COLO668 (cell line): ENCODE measurements around the gene HS3ST3B1.

Experiments
- DNase-seq: peaks from one replicate; lab custom pipeline; 2025; ENCODE audit not compliant: unreplicated experiment; lab: John Stamatoyannopoulos, UW

HS3ST3B1 gene

DNA sequence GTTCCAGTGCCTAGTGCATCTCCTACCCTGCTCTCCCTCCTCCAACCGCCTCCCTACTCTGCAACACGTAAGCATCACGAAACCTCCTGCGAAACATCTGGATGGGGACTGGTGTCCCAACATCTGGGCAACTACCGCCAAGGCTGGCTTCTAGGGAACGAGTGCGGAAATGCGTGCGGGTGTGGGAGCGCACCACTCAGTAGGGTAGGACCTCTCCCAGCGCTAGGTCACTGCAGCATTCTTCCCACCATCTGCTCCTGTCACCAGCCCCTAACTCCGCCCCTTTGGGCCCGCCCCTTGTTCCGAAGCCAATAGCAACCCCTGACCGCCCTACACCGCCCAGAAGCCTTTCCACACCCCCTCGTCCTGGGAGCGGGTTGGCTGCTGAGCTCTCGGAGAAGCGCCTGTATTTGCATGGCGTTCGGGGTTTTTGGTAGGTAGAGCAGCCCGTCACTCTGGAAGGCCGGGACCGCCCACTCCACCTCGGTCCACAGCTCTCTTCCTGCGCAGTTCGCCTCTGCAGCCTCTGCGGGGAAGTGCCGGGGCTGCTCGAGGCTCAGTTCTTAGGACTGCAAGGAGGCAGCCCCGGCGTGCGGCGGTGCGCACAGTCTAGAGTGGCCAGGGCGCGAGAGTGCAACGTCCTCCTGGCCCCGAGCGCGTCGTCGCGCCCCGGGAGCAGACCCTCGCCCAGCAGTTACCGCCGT is at the start of gene HS3ST3B1:
TSS of gene HS3ST3B1 (plus strand) at position 507 of the 704 bp plus-strand sequence. CDS start 438 bp downstream, outside the sequence.
- DNase-seq = peak; percentile 75

DNA sequence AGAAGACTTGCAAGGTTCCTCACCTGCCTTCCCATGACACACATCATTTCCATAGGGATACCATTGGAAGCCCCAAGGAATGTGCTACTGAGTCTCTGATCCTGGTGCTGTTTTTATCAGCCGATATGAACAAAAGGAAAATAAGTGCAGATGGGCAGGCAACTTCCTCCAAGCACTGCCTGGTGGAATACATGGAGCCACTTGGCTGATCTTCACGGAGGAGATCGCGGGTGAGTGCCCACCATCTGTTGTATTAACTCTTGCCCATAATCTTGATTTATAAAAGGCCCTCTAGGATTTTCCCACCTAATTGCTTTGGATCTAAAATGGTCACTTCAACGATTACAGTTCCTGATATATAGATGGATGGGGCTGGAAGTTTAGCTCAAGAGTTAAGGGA is 39.5 kb upstream of the HS3ST3B1 start:
- no peak for DNase-seq

DNA sequence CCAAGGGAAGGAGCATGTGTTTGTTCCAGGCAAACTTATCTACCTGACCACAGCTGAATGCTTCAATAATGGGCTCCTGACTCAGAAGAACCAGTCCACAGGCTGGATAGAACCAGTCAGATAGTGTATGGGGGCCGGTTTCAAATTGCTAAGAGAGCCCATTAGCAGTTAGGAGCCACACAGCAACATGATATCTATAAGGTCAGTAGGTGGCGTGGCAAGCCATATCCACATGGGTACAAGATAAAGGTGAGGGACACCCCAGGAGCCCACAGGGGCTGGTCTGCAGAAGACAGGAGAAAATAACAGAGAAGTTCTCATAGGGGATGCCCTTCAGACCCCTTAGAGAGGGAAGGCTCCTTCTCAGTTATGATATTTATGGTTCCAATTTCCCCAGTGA is 32.6 kb upstream of the HS3ST3B1 start:
- DNase-seq = no peak

DNA sequence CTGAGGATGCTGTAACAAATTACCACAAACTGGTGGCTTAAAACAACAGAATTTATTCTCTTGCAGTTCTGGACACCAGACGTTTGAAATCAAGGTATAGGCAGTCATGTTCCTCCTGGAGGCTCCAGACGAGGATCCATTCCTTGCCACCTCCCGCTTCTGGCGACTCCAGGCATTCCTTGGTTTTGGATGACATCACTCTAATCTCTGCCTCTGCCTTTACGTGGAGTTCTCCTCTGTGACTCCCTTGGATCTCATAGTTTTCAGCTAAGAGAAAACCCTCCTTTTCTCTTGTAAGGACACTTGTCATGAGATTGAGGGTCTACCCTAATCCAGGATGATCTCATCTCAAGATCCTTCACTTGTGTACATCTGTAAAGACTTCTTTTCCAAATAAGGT is 31.4 kb upstream of the HS3ST3B1 start:
- no peak for DNase-seq

DNA sequence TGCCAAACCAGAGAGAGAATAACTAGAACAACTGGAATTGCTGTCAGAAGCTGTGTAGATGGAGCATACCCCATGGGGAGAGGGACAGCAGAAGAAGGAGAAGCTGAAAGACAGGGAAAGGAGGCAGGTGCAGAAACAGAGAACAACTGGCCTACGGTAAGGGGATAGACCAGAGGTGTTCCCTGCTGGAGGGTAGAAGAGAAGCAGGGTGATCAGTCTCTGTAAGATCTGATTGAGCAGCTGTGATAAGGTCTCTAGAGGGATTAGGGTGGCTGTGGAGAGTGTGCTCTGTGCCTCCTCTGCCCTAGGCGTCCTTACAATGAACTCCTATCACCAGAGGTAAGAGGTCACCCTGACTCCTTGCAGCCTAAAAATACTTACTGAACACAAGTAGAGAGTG is 30.4 kb upstream of the HS3ST3B1 start:
- DNase-seq = no peak

DNA sequence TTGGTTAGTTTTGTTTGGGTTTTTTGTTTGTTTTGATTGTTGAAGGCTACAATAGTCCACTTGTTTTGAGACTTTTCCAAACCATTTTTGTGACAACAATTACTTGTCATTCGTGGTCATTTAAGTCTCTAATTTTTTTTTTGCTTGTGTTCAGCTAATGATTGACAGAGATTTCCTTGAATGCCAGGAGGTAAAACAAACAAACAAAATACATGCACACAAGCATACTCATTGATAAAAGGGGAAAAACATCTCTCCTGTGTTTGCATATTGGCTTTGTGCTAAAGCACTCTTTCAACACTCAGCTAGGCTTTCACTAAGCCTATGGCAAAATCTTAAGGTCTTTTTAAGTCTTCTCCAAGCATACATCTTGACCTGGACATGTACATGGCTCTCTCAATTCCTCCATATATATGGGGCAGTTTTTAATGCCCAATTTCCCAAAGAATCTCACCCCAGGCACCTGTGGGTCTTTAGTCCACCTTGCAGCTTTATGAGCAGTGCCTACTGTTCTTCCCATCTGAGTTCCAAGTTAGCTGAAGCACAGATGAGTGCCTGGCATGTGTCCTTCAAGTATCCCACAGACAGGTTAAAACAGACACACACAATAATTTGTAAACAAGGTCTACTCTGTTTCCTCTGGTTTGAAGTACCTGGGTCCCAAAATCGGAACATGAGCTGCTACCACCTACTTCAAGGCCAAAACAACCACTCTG is 24.2 kb upstream of the HS3ST3B1 start:
- no peak for DNase-seq

DNA sequence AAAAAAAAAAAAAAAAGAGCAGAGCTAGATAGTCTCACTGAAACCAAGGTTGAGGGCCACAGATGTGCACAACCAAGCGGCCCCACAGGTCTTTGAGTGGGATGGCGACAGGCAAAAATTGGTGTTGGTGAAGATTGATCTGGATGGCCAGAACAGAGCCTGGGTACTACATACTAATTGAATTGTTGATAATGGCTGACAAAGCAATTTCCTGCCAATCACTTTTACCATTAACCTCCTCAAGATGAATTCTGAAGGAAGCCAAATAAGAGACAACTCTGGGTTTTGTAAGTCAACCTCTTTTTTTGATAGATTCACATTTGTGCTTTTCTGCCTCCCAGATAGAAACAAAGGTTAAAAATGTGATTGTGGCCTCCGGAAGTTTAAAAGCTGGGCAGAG is 19.4 kb upstream of the HS3ST3B1 start:
- no peak for DNase-seq

DNA sequence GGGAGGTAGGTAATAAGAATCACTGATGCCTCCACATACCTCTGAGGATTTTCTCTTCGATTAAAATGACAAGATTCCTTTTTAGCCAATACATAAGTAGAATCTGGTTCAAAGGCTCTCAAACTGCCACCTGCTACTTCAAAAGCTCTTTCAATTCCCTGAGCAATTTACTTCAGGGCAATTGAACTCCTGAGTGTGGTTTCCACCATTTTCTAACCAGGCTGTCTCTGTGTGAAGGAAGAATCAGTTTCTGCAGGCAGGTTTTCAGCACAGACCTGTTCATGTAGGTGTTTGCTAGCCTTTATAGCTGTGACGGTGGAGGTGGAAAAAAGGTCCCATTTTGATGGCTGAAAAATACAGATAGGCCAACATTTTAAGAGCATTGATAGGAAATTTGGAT is 18.2 kb upstream of the HS3ST3B1 start:
- DNase-seq = no peak

DNA sequence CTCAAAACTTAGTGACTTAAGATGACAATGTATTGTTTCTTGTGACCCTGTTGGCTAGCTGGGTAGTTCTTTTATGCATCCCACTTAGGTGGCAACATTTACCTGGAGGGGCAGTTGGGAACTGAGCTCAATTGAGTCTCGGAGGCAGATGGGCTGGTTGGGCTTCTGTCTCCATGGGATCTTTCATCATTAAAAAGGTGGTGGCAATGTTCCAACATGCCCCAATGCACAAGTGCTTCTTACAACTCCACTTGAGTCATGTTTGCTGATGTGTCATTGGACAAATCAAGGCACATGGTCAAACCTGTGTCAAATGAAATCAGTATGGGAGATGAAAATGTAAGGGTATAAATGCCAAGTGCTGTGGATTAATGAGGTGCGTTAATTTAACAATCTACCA is 11.7 kb upstream of the HS3ST3B1 start:
- no peak for DNase-seq

DNA sequence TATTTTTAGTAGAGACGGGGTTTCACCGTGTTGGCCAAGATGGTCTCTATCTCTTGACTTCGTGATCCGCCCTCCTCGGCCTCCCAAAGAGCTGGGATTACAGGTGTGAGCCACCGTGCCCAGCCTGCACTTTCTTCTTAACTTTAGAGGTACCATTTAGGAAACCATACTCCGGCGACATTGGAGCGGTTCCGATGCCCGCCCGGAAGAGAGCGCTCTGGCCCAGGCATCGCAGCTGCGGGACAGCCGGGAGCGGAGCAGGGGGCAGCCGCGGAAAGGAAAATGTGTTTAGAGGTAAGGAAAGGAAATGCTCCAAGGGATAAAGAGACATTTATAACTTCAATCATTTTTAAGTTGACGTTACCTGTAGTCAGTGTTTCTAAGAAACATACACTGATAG is 6.0 kb upstream of the HS3ST3B1 start:
- DNase-seq = no peak

DNA sequence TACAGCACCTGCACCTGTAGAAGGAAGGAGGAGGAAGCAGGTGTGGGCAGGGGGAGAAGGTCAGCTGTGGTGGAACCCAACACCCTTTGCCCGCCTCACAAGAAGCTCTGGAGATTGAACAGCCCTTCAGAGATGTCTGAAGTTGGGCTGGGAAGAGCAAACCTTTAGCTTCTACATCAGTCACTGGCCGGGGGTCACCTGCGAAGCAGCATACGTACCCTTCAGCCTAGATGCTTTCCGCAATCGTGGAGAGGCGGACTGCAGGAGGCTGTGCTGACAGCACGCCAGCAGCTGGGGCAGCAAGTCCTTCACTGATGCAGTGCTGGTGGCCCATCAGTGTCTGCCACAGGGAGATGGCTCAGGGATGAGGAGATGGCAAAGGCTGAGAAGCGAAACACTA is 5.2 kb upstream of the HS3ST3B1 start:
- no peak for DNase-seq

DNA sequence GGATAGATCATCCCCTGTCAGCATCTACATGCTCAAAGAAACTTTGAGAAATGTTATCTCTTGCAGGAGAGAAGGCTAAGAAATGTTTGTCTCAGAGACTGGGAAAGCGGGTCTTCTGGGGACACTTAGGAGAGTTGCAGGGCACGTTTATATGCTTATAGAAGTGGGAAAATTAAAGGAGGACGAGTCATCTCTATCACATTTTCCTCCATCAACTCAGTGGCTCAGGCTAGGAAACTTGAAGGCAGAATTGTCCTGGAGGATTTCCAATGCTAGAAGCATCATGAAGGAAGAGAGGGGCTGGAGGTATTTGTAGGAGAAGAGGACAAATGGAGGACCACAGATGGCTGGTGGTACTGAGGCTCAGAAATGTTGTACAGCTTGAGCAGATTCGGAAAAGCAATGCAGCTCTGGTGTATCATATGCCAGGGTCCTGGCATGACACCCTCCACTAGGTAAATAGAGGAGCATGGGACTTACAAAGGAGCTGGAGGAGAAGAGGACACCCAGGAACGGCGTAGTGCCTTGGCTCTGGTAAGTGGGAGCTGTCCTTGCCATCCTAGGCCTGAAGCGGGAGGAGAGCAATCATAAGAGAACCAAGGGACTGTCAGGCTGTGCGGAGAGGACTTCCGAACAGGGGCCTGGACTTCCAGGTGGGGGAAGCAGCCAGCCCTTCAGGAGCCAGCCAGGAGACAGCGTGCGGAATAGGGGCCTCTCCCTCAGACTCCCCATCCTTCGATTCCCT is 4.5 kb upstream of the HS3ST3B1 start:
- no peak for DNase-seq

DNA sequence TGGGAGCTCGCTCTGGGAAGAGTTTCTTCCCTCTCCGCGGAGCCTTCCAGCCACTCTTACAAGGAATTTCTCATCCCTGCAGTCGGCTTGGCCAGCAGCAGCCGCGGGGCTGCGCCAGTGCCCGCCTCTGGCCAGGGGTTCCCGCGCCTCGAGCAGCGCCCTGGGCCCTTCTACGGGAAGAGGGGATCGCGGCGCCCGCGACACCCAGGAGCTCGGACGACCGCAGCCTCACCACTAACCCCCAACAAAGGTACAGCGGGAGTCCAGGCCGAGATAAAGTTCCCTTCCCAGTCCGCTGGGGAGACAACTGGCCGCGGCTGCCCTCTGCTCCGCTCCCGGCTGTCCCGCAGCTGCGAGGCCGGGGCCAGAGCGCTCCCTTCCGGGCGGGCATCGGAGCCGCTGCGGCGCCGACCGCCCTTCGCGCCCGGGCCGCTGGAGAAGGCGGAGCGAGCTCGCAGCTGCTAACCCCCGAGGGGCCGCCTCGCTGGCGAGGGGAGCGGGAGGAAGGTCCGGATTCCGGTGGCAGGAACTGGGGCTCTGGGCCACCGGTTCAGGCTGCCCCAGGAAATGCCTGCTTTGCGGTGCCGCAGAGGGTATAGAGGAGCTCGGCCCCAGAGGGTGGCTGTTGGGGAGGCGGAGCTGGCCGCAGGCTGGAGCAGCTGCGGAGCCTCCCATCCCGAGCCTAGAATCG is 3.6 kb upstream of the HS3ST3B1 start:
- peak; percentile 24 for DNase-seq

DNA sequence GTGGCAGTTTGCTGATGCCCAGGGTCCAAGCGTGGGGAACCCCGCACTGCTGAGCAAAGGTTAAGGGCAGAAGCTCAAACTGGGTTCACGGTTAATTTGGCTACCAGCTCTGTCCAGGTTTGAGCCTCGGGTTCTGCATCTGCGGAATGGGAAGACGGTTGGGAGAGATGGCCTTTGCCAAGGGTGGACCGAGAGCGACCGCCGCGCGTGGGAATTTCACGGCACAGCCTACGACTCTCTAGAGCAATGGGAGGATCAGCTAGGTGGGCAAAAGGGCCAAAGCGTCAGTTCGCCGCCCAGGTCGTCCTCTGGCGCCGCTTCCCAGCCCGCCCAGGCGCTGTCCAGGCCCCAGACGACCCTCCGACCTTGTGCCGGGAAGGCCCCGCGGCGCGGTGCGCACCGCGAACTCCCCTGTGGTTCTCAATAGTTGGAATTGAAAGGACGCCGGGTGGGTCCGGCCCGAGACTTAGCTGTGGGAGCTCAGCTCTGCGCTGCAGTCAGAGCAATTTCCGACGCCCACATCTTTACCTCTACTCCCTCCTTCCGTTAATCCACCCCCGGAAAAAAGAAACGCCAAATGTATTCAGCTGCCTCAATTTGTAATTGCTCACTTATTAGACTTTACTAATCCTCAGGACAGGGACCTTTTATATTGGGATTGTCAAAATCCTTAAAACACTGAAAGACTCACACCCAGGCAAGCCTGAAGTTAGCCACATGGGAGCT is 2.5 kb upstream of the HS3ST3B1 start:
- DNase-seq = no peak

DNA sequence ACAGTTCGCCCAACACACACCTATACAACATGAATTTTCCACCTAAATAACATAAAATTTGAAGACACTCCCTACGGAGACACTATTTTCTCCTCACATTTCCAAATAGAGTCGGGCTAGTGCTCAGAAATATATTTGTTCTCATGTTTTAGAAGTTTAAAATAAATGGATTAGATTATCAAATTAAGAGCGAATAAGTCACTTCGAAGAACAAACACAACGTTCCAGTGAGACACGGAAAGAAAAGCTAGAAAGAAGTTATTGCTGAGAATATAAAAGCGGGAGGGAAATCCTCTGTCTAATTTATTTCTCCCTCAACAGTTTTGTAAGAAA is 2.0 kb upstream of the HS3ST3B1 start:
- no peak for DNase-seq

DNA sequence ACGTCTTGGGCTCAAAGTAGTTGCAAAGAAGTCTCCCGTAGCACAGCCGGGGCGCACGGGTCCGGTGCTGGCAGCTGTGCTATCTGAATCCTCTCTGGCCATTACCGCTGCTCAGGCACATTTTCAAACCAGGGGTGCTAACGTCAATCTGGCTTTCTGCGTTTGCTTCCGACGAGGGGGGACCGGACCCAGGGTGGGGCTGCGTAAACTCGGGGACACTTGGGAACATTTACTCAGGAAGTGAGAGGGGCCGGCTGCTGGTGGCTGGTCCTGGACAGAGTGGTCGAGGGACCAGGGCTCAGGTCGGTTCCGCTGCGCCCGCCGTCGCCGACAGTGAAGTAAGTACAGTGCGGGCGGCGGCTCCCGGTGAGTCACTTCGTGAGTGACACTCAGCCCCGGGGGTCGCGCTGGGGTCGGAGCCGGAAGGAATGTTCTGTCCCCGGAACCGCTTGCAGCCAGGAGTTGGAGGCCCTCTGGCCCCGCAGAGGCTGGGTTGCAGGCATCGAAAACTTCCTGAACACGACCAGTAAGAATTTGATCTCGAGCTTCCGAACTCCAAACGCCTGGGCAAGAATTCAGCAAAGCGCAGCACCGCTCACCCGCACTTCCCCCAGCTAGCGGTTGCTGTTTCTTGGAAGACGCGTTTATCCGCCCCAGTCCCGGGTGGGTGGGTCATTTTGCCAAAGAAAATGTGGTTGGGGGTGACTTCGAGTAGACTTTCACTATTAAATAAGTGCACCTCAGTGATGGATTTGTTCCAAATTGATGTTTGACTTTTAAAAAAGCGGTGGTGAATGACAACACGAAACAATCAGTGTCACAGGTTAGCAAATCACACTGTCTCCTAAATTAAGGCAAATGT is 1.4 kb upstream of the HS3ST3B1 start:
- peak; percentile 9 for DNase-seq

DNA sequence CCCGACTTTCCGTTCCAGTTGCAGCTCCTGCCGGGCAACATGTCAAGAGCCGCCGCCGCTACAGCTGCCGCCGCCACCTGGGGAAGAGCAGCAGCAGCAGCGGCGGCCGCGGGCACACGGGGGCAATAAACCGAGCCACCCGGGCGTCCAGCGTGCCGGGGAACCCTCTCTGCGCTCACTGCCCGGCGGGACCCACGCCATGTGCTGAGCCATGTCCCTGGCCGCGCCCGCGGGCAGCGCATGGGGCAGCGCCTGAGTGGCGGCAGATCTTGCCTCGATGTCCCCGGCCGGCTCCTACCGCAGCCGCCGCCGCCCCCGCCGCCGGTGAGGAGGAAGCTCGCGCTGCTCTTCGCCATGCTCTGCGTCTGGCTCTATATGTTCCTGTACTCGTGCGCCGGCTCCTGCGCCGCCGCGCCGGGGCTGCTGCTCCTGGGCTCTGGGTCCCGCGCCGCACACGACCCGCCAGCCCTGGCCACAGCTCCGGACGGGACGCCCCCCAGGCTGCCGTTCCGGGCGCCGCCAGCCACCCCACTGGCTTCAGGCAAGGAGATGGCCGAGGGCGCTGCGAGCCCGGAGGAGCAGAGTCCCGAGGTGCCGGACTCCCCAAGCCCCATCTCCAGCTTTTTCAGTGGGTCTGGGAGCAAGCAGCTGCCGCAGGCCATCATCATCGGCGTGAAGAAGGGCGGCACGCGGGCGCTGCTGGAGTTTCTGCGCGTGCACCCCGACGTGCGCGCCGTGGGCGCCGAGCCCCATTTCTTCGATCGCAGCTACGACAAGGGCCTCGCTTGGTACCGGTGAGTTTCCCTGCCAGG is 604 bp downstream of the HS3ST3B1 start:
- DNase-seq = peak; percentile 49

DNA sequence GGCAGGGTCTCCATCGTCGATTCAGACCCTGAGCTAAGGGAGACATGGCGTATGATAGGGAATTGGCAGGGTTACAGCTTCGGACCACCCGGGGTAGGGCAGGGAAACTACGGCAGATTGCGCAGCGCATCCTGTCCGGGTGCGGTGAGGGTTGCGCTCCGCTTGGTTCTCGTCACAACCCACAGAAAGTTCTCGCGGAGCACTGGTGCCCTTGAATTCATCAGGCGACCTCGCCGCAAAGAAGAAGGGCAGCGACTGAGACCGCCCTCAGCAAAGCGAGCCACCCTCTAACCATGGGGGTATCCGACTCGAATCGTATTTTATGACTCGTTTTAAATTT is 1.2 kb downstream of the HS3ST3B1 start:
- peak; percentile 14 for DNase-seq

DNA sequence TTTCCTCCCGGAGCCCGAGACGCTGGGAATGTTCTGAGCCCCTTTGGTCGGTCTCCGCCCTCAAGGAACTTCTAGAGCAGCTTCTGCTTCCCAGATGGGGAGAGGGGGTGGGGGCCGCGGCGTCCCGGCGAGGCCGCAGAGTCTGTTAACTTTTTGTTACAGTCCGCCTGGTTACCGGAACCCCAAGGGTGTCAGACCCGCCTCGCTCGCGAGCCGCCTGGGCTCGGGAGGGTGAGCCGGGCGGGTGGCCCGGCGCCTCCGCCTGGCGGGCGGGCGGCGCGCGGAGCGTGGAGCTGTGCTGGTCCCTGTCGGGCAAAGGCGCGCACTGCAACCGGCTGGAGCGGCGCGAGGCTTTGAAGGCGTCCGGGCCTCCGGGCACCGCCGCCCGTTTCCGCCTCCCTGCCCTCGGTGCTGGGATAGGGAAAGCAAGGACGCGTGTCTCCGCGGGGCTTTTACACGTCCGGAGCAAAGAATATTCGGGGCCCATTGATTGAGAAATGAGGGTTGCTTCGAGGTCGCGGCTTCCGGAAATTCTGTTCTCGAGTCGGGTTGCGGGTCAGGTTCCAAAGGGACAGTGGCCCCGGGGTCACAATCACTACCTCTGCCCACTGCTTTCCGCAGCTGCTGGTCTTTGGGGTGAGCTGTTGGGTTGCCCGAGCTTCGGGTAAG is 1.7 kb downstream of the HS3ST3B1 start:
- peak; percentile 77 for DNase-seq
